ENCODE results near the gene KCNK16. TPM values are rescaled to one million over a fixed set of nuclear protein-coding genes. Genes with fewer than 3 reads are reported as not detected.

The KCNK16 gene
- total and polyA plus RNA-seq, 2 of the 13 experiments (the other 11 are each of a cell fraction or from before 2014, with no cell fraction given): not detected

GRCh38 chr6:39330057-39330456 lies 7.6 kb upstream of the KCNK16 start:
- H3K79me2 ChIP-seq (ENCODE audit: insufficient read depth, low read length): no peaks in the 10 kb centered on the region
- H3K27me3 ChIP-seq (ENCODE audit: control insufficient read depth in 1 of 2, insufficient read depth in 2 of 2, low read length in 2 of 2): peaks cover 0 to 17% of the 10 kb centered on the region in 2 experiments; a peak in 3 of 5 replicates
- H3K4me3 ChIP-seq (replicated peaks in 1 of 3; ENCODE audit: insufficient read depth in 1 of 3, low read depth in 2 of 3, low read length in 3 of 3): no peak overlapping the region
- 5% methylated on average over 3 of the region's 3 CpGs for WGBS (ENCODE audit: low lambda C conversion rate)
- ChIA-PET CTCF (ENCODE audit: low intra/inter-chr PET ratio, low total read pairs) (no interaction called here), POLR2A (no interaction called here)
- in situ Hi-C loops (cut with HindIII; ENCODE audit: extremely low pct_ligation_motif_present, low pct_unique_long_range_greater_than_20kb): no loop called here
- ATAC-seq (no peak), FAIRE-seq (no peak), DNase-seq (ENCODE audit: low spot score) (no peak)
- no peak overlapping the region for H3K9ac ChIP-seq (ENCODE audit: insufficient read depth, low read depth, low read length)
- BruUV-seq (replicated peaks): no TSS peak
- no peak overlapping the region for H3K4me2 ChIP-seq (ENCODE audit: low read depth, low read length)
- H3K9me3 ChIP-seq (ENCODE audit: low read length): no peaks in the 10 kb centered on the region
- intact Hi-C loops (cut with micrococcal nuclease; ENCODE audit: unreplicated experiment): no loop called here
- no peak overlapping the region for H2AFZ ChIP-seq (ENCODE audit: low read length)
- no peaks in the 10 kb centered on the region for H3K36me3 ChIP-seq (replicated peaks in 1 of 2; ENCODE audit: control insufficient read depth in 1 of 2, insufficient read depth in 2 of 2, low read length in 2 of 2)
- H4K20me1 ChIP-seq (ENCODE audit: insufficient read depth, low read length): no peaks in the 10 kb centered on the region
- H3K4me1 ChIP-seq (ENCODE audit: insufficient read depth, low read length): no peaks in the 10 kb centered on the region
- TF ChIP-seq ZBTB34 (CRISPR knock-in tag; IDR thresholded peaks at IDR 0.05) (no peak), MYPOP (CRISPR knock-in tag; IDR thresholded peaks at IDR 0.05) (no peak), ZNF451 (CRISPR knock-in tag; IDR thresholded peaks at IDR 0.05) (no peak), ZNF407 (CRISPR knock-in tag; IDR thresholded peaks at IDR 0.05; ENCODE audit: not compliant biosample characterization) (no peak), HNRNPLL (IDR thresholded peaks at IDR 0.05; ENCODE audit: low read depth, low read length, poor library complexity, severe bottlenecking) (no peak), AFF4 (CRISPR knock-in tag; IDR thresholded peaks at IDR 0.05) (no peak), ZNF550 (CRISPR knock-in tag; IDR thresholded peaks at IDR 0.05; ENCODE audit: borderline replicate concordance) (no peak), EP300 (IDR thresholded peaks at IDR 0.05; ENCODE audit: low read depth in 2 of 2, low read length in 2 of 2) (no peak), EP300 (CRISPR knock-in tag; IDR thresholded peaks at IDR 0.05; ENCODE audit: borderline replicate concordance) (no peak), ZNF777 (CRISPR knock-in tag; IDR thresholded peaks at IDR 0.05) (no peak)
- H3K27ac ChIP-seq (ENCODE audit: extremely low read length, insufficient read depth, low read length): no peak overlapping the region

Measured in HepG2 (cell line).